Neural progenitor cell (in vitro differentiated cells): ENCODE measurements around the gene KIRREL3. TPM values are rescaled to one million over a fixed set of nuclear protein-coding genes. Genes with fewer than 3 reads are reported as not detected.

Source experiments
- DNase-seq: peaks from one replicate; pipeline ENCODE4 v3.0.0-alpha.2; 2016; ENCODE audit warnings: low spot score
- H2AFZ ChIP-seq: fragments of 200-600 bp; sonication (generic); replicated peaks from 2 replicates; pipeline ENCODE4 v1.6.1; 2016; ENCODE audit warnings: antibody characterized with exemption
- H3F3A ChIP-seq: fragments of 200-600 bp; sonication (generic); 2 replicates; pipeline ENCODE4 v1.6.1; 2016; ENCODE audit warnings: antibody characterized with exemption, low read depth
- H3K27ac ChIP-seq: fragments of 200-600 bp; sonication (generic); 2 replicates; pipeline ENCODE4 v1.5.1; 2016; ENCODE audit warnings: mild to moderate bottlenecking
- H3K27me3 ChIP-seq: fragments of 200-600 bp; sonication (generic); 2 replicates; pipeline ENCODE4 v1.6.1; 2016; ENCODE audit warnings: mild to moderate bottlenecking, moderate library complexity
- H3K36me3 ChIP-seq: fragments of 200-600 bp; sonication (generic); 2 replicates; pipeline ENCODE4 v1.5.1; 2016
- H3K4me1 ChIP-seq: fragments of 200-600 bp; sonication (generic); 2 replicates; pipeline ENCODE4 v1.6.1; 2016; ENCODE audit warnings: mixed run types
- H3K4me2 ChIP-seq: fragments of 200-600 bp; sonication (generic); 2 replicates; pipeline ENCODE4 v1.6.1; 2016
- H3K4me3 ChIP-seq: fragments of 200-600 bp; sonication (generic); 2 replicates; pipeline ENCODE4 v1.5.1; 2016
- H3K79me2 ChIP-seq: fragments of 200-600 bp; sonication (generic); 2 replicates; pipeline ENCODE4 v1.6.1; 2016; ENCODE audit warnings: low read depth
- H3K9ac ChIP-seq: fragments of 200-600 bp; sonication (generic); 2 replicates; pipeline ENCODE4 v1.6.1; 2016
- H3K9me3 ChIP-seq: fragments of 200-600 bp; sonication (generic); 2 replicates; pipeline ENCODE4 v1.5.1; 2016; ENCODE audit warnings: low read depth
- H4K20me1 ChIP-seq: fragments of 200-600 bp; sonication (generic); 2 replicates; pipeline ENCODE4 v1.6.1; 2016; ENCODE audit warnings: low read depth
- H3K27ac Mint-ChIP-seq: 3 replicates; pipeline ENCODE4 v1.8.0; 2021; ENCODE audit warnings: mixed read lengths
- H3K27me3 Mint-ChIP-seq: 2 replicates; pipeline ENCODE4 v1.8.0; 2022; ENCODE audit warnings: low read depth, mild to moderate bottlenecking, inconsistent platforms, moderate library complexity, mixed read lengths; ENCODE audit not compliant: insufficient read depth
- H3K36me3 Mint-ChIP-seq: 3 replicates; pipeline ENCODE4 v1.8.0; 2021; ENCODE audit warnings: mixed read lengths
- H3K4me1 Mint-ChIP-seq: 3 replicates; pipeline ENCODE4 v1.8.0; 2021; ENCODE audit warnings: mixed read lengths
- H3K4me3 Mint-ChIP-seq: 3 replicates; pipeline ENCODE4 v1.8.0; 2021; ENCODE audit warnings: mild to moderate bottlenecking, moderate library complexity, mixed read lengths
- H3K9me3 Mint-ChIP-seq: 3 replicates; pipeline ENCODE4 v1.8.0; 2020; ENCODE audit warnings: mixed read lengths
- EZH2 ChIP-seq: fragments of 200-600 bp; sonication (generic); IDR thresholded peaks from 2 replicates; pipeline ENCODE4 v1.6.1; 2017; ENCODE audit warnings: antibody characterized with exemption, mild to moderate bottlenecking, moderate library complexity
- EZH2phosphoT487 ChIP-seq: fragments of 200-600 bp; sonication (generic); IDR thresholded peaks from 2 replicates; pipeline ENCODE4 v1.6.1; 2017; ENCODE audit warnings: antibody characterized with exemption
- total RNA-seq: library from RNA; depleted of rRNA; stranded (reverse); fragments of >200 nt; gene quantifications from 2 replicates; pipeline ENCODE4 v1.2.3, GENCODE V29; 2015; ENCODE audit warnings: low replicate concordance
- TF ChIP-seq, protein P1 (sequence below): fragments of 200-600 bp; sonication (generic); IDR thresholded peaks from 2 replicates; pipeline ENCODE4 v1.5.1; 2017; ENCODE audit warnings: antibody characterized with exemption, mild to moderate bottlenecking

Gene KIRREL3
- total RNA-seq, 1 donor from 2014 or later, result 1.1 TPM

DNA sequence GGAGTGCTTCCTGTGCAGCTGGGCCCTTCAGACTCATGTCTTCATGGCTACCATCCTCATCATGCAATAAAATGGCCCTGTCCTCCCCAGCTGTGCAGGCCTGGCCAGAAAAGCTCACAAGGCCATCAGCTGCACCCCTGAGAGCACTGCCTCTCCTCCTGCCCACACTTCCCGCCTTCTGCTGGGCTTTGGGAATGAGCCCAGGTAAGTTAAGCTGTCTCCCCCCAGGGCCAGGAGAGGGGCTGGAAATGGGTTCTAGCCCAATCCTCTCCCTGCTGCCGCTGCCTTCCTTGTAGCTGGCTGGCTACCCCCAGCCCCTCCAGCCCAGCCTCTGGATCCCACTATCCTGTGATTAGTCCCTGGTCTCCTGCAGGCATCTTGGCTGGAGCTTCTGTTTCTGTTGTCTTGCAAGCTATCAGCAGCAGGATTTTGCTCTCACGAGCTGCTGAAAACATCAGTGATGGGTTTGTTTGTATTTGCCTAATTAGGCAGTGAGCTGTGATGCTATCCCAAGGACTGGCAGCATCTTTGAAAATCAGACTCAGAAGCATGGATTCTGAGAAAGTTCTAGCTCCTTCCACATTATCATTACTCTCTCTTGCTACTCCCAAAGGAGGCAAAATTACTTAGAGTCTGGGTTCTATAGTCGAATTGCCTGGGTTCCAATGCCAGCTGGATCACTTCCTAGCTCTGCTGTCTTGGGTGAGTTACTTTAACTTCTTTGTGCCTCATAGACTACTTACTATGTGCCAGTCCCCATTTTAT is 476.9 kb downstream of the KIRREL3 start:
- Histone ChIP-seq H3K36me3 (no peaks in the 10 kb centered on the region), H3K4me2 (peak overlapping the region; percentile 50), H3K27me3 (no peaks in the 10 kb centered on the region), H4K20me1 (no peaks in the 10 kb centered on the region), H3K4me3 (no peak overlapping the region), H3K4me1 (peaks cover 26% of the 10 kb centered on the region), H3K9me3 (no peaks in the 10 kb centered on the region), H3F3A (peaks cover 13% of the 10 kb centered on the region), H3K27ac (peak overlapping the region; percentile 34), H2AFZ (peak overlapping the region; percentile 2), H3K9ac (no peak overlapping the region), H3K79me2 (no peaks in the 10 kb centered on the region)
- H3K4me3 Mint-ChIP-seq, result no peak overlapping the region
- H3K27ac Mint-ChIP-seq, result no peak overlapping the region
- H3K9me3 Mint-ChIP-seq, result no peaks in the 10 kb centered on the region
- peak; percentile 50 for DNase-seq
- peaks cover 26% of the 10 kb centered on the region for H3K4me1 Mint-ChIP-seq
- TF ChIP-seq, protein P1, sequence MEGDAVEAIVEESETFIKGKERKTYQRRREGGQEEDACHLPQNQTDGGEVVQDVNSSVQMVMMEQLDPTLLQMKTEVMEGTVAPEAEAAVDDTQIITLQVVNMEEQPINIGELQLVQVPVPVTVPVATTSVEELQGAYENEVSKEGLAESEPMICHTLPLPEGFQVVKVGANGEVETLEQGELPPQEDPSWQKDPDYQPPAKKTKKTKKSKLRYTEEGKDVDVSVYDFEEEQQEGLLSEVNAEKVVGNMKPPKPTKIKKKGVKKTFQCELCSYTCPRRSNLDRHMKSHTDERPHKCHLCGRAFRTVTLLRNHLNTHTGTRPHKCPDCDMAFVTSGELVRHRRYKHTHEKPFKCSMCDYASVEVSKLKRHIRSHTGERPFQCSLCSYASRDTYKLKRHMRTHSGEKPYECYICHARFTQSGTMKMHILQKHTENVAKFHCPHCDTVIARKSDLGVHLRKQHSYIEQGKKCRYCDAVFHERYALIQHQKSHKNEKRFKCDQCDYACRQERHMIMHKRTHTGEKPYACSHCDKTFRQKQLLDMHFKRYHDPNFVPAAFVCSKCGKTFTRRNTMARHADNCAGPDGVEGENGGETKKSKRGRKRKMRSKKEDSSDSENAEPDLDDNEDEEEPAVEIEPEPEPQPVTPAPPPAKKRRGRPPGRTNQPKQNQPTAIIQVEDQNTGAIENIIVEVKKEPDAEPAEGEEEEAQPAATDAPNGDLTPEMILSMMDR, result no peak
- TF ChIP-seq EZH2phosphoT487, result no peak
- no peak for TF ChIP-seq EZH2
- peaks cover 9% of the 10 kb centered on the region for H3K27me3 Mint-ChIP-seq
- no peaks in the 10 kb centered on the region for H3K36me3 Mint-ChIP-seq

DNA sequence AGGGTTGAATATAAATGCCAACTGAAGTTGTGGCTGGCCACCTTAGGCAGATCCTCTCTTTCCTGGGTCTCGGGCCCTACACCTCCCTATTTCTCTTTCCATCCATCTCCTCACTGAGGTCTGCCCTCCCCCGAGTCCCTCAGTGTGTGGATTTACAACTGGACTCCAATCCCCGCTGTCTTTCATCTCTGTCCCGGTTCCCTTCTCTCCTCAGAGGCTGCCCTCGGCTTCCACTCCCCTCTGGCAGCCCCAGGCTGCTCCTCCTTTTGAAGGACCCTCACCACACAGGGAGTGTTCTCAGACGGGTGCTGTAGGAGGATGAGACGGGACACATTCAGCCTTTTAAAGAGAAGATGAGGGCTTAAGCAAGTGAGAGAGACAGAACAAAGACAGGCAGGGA is 478.0 kb downstream of the KIRREL3 start:
- H3K4me3 Mint-ChIP-seq, result no peak overlapping the region
- H2AFZ ChIP-seq, result no peak overlapping the region
- H3F3A ChIP-seq, result peaks cover 13% of the 10 kb centered on the region
- TF ChIP-seq, protein P1, result no peak
- no peak for TF ChIP-seq EZH2phosphoT487
- no peak overlapping the region for H3K4me2 ChIP-seq
- H3K36me3 ChIP-seq, result no peaks in the 10 kb centered on the region
- no peaks in the 10 kb centered on the region for H3K36me3 Mint-ChIP-seq
- no peak for DNase-seq
- H3K4me1 Mint-ChIP-seq, result peaks cover 28% of the 10 kb centered on the region
- H3K79me2 ChIP-seq, result no peaks in the 10 kb centered on the region
- no peaks in the 10 kb centered on the region for H3K27me3 ChIP-seq
- H3K27ac Mint-ChIP-seq, result no peak overlapping the region
- no peaks in the 10 kb centered on the region for H3K9me3 Mint-ChIP-seq
- H3K9me3 ChIP-seq, result no peaks in the 10 kb centered on the region
- H3K27ac ChIP-seq, result no peak overlapping the region
- H3K9ac ChIP-seq, result no peak overlapping the region
- H3K27me3 Mint-ChIP-seq, result peaks cover 7% of the 10 kb centered on the region
- no peaks in the 10 kb centered on the region for H4K20me1 ChIP-seq
- peaks cover 31% of the 10 kb centered on the region for H3K4me1 ChIP-seq
- H3K4me3 ChIP-seq, result no peak overlapping the region

DNA sequence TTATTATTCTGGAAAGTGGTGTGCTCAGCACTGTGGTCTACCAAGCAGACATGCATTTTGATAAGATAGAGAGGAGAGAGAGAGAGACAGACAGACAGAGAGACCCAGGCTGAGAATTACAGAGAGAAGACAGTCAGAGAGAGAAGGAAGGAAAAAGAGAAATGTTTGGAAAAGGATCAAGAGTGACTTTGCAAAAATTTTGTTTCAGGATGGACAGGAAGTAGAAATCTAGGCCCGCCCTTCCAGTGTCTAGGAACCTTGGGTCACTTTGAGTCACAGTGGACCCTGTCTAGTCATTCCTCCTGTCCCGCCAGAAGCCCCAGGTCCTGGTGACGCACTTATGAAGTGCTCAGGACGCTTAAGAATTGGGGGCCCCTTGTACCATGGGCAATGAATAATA is 478.4 kb downstream of the KIRREL3 start:
- no peak for DNase-seq
- no peaks in the 10 kb centered on the region for H3K9me3 ChIP-seq
- H3K36me3 Mint-ChIP-seq, result no peaks in the 10 kb centered on the region
- no peaks in the 10 kb centered on the region for H3K27me3 ChIP-seq
- H3K9ac ChIP-seq, result no peak overlapping the region
- H3K4me1 ChIP-seq, result peaks cover 31% of the 10 kb centered on the region
- H3K9me3 Mint-ChIP-seq, result no peaks in the 10 kb centered on the region
- no peak for TF ChIP-seq EZH2
- TF ChIP-seq, protein P1, result no peak
- TF ChIP-seq EZH2phosphoT487, result no peak
- H3K4me3 Mint-ChIP-seq, result no peak overlapping the region
- no peak overlapping the region for H2AFZ ChIP-seq
- no peak overlapping the region for H3K27ac Mint-ChIP-seq
- no peak overlapping the region for H3K27ac ChIP-seq
- no peaks in the 10 kb centered on the region for H3K36me3 ChIP-seq
- H3K4me2 ChIP-seq, result no peak overlapping the region
- peaks cover 7% of the 10 kb centered on the region for H3K27me3 Mint-ChIP-seq
- peaks cover 13% of the 10 kb centered on the region for H3F3A ChIP-seq
- H3K79me2 ChIP-seq, result no peaks in the 10 kb centered on the region
- no peaks in the 10 kb centered on the region for H4K20me1 ChIP-seq
- no peak overlapping the region for H3K4me3 ChIP-seq
- H3K4me1 Mint-ChIP-seq, result peaks cover 28% of the 10 kb centered on the region
